IMR-90 (cell line): ENCODE data around the gene ARMH4. TPM values are rescaled to one million over a fixed set of nuclear protein-coding genes. Genes with fewer than 3 reads are reported as not detected.

Experiments used
- ATAC-seq: fragments of 200-7000 bp; cut with Tn5 transposase; 2 replicates; pipeline ENCODE4 v1.9.1; 2020; ENCODE audit warnings: low read depth, mild to moderate bottlenecking, moderate library complexity
- BruUV-seq: library from RNA; stranded (reverse); fragments of 400-500 nt; replicated peaks from 2 replicates; lab custom pipeline; 2021; lab: Mats Ljungman, UMichigan
- CTCF ChIA-PET: fragments of 300-600 bp; formaldehyde crosslinking; extraction: SDS; loops from one replicate; lab custom pipeline; 2021; ENCODE audit warnings: antibody characterized with exemption; lab: Yijun Ruan, JAX
- POLR2A ChIA-PET: fragments of 300-600 bp; sonication (Branson Sonifier 250); formaldehyde crosslinking; loops from one replicate; lab custom pipeline; 2022; ENCODE audit warnings: antibody characterized with exemption; ENCODE audit not compliant: unreplicated experiment; lab: Charles Lee
- DNase-seq: peaks from one replicate; pipeline ENCODE4 v3.0.0; 2013
- H2AFZ ChIP-seq: replicated peaks from 2 replicates; pipeline ENCODE3; 2013; ENCODE audit warnings: low read length, mild to moderate bottlenecking; ENCODE audit not compliant: poor library complexity
- H2AK5ac ChIP-seq: 2 replicates; pipeline ENCODE4 v1.6.1; 2013; ENCODE audit warnings: low read depth, low read length, inconsistent platforms
- H2AK9ac ChIP-seq: replicated peaks from 2 replicates; pipeline ENCODE3; 2013; ENCODE audit warnings: mild to moderate bottlenecking, low read depth, low read length, moderate library complexity; ENCODE audit not compliant: poor library complexity
- H2BK120ac ChIP-seq: 2 replicates; pipeline ENCODE4 v1.6.1; 2013; ENCODE audit warnings: low read depth, low read length, inconsistent platforms
- H2BK15ac ChIP-seq: 3 replicates; pipeline ENCODE4 v1.6.1; 2013; ENCODE audit warnings: low read depth, low read length, inconsistent platforms
- H2BK20ac ChIP-seq: 2 replicates; pipeline ENCODE4 v1.6.1; 2013; ENCODE audit warnings: low read depth, mild to moderate bottlenecking, inconsistent platforms, low read length, moderate library complexity
- H2BK5ac ChIP-seq: 2 replicates; pipeline ENCODE4 v1.6.1; 2013; ENCODE audit warnings: mild to moderate bottlenecking, low read depth, low read length, inconsistent platforms; ENCODE audit not compliant: poor library complexity, severe bottlenecking
- H3K14ac ChIP-seq: replicated peaks from 2 replicates; pipeline ENCODE4 v1.6.1; 2013; ENCODE audit warnings: low read depth, low read length, inconsistent platforms
- H3K18ac ChIP-seq: 2 replicates; pipeline ENCODE4 v1.6.1; 2013; ENCODE audit warnings: low read depth, low read length, control low read depth
- H3K23ac ChIP-seq: 2 replicates; pipeline ENCODE4 v1.6.1; 2013; ENCODE audit warnings: low read depth, low read length, inconsistent platforms
- H3K27ac ChIP-seq: 2 replicates; pipeline ENCODE4 v1.5.1; 2013; ENCODE audit warnings: mild to moderate bottlenecking, control low read depth, low read length; ENCODE audit not compliant: insufficient read depth
- H3K27me3 ChIP-seq: 2 replicates; pipeline ENCODE4 v1.6.1; 2013; ENCODE audit warnings: low read length; ENCODE audit not compliant: control insufficient read depth, insufficient read depth
- H3K36me3 ChIP-seq: 2 replicates; pipeline ENCODE4 v1.6.1; 2013; ENCODE audit warnings: low read length, mixed read lengths; ENCODE audit not compliant: control insufficient read depth, insufficient read depth
- H3K4ac ChIP-seq: 2 replicates; pipeline ENCODE4 v1.6.1; 2013; ENCODE audit warnings: low read depth, low read length, inconsistent platforms
- H3K4me1 ChIP-seq: 2 replicates; pipeline ENCODE4 v1.6.1; 2013; ENCODE audit warnings: low read length, mixed read lengths; ENCODE audit not compliant: control insufficient read depth, insufficient read depth
- H3K4me2 ChIP-seq: 2 replicates; pipeline ENCODE4 v1.6.1; 2013; ENCODE audit warnings: low read depth, mild to moderate bottlenecking, control low read depth, low read length, moderate library complexity
- H3K4me3 ChIP-seq: 2 replicates; pipeline ENCODE4 v1.5.1; 2013; ENCODE audit warnings: low read depth, mild to moderate bottlenecking, control low read depth, low read length, moderate library complexity; ENCODE audit not compliant: insufficient read depth
- H3K56ac ChIP-seq: 2 replicates; pipeline ENCODE4 v1.6.1; 2013; ENCODE audit warnings: low read length, inconsistent platforms; ENCODE audit not compliant: insufficient read depth; ENCODE audit errors: extremely low read depth
- H3K79me1 ChIP-seq, 2 experiments: 2 replicates each; pipeline ENCODE4 v1.6.1; 2013; ENCODE audit warnings: low read length in 2 of 2, inconsistent platforms in 1 of 2, low read depth in 1 of 2
- H3K9ac ChIP-seq: 2 replicates; pipeline ENCODE4 v1.6.1; 2013; ENCODE audit warnings: low read depth, low read length, control low read depth
- H3K9me1 ChIP-seq: 2 replicates; pipeline ENCODE4 v1.6.1; 2013; ENCODE audit warnings: low read length, inconsistent platforms; ENCODE audit not compliant: insufficient read depth
- H3K9me3 ChIP-seq: 2 replicates; pipeline ENCODE4 v1.6.1; 2013; ENCODE audit warnings: low read length; ENCODE audit not compliant: control insufficient read depth, insufficient read depth
- H4K20me1 ChIP-seq: 2 replicates; pipeline ENCODE4 v1.6.1; 2013; ENCODE audit warnings: low read length, inconsistent platforms; ENCODE audit not compliant: insufficient read depth
- H4K5ac ChIP-seq: 2 replicates; pipeline ENCODE4 v1.6.1; 2013; ENCODE audit warnings: mild to moderate bottlenecking, low read depth, low read length, control low read depth
- H4K8ac ChIP-seq, 2 experiments: 2 replicates each; pipeline ENCODE4 v1.6.1; 2013; ENCODE audit warnings: low read depth in 2 of 2, low read length in 2 of 2, control low read depth in 1 of 2, inconsistent platforms in 1 of 2
- H4K91ac ChIP-seq: 2 replicates; pipeline ENCODE4 v1.6.1; 2013; ENCODE audit warnings: low read depth, low read length, inconsistent platforms; ENCODE audit not compliant: insufficient read depth
- CEBPB ChIP-seq: IDR thresholded peaks from 2 replicates; pipeline ENCODE4 v1.6.1; 2012; ENCODE audit warnings: low read depth, low read length, improper control_type of control experiment
- CTCF ChIP-seq: conservative IDR thresholded peaks from 2 replicates; pipeline ENCODE4 v1.5.1; 2012; ENCODE audit warnings: mild to moderate bottlenecking, low read depth, low read length, improper control_type of control experiment
- ELK1 ChIP-seq: fragments of 150-350 bp; IDR thresholded peaks from 2 replicates; pipeline ENCODE4 v1.6.1; 2016; ENCODE audit warnings: low read depth, mild to moderate bottlenecking, low read length, moderate library complexity, borderline replicate concordance
- MAFK ChIP-seq: IDR thresholded peaks from 2 replicates; pipeline ENCODE4 v1.6.1; 2012; ENCODE audit warnings: low read depth, low read length, improper control_type of control experiment
- MAZ ChIP-seq: IDR thresholded peaks from 2 replicates; pipeline ENCODE4 v1.6.1; 2012; ENCODE audit warnings: low read depth, mild to moderate bottlenecking, low read length, improper control_type of control experiment, moderate library complexity, borderline replicate concordance
- NFE2L2 ChIP-seq: fragments of 150-350 bp; IDR thresholded peaks from 2 replicates; pipeline ENCODE4 v1.6.1; 2016; ENCODE audit warnings: low read depth, mild to moderate bottlenecking, low read length
- RAD21 ChIP-seq: IDR thresholded peaks from 2 replicates; pipeline ENCODE4 v1.6.1; 2012; ENCODE audit warnings: low read length, improper control_type of control experiment
- RCOR1 ChIP-seq: IDR thresholded peaks from 2 replicates; pipeline ENCODE4 v1.6.1; 2012; ENCODE audit warnings: mild to moderate bottlenecking, low read length, improper control_type of control experiment; ENCODE audit not compliant: insufficient replicate concordance
- WGBS, 2 experiments: methylation state at CpG; one replicate each; pipeline versions ENCODE4 v1.1.5 to v1.1.7; 2013; ENCODE audit warnings: missing lambda C conversion rate in 2 of 2; ENCODE audit not compliant: insufficient read length in 1 of 2; ENCODE audit errors: extremely low coverage in 2 of 2; 5-methylcytosine and 5-hydroxymethylcytosine counted together
- dilution Hi-C: fragments of 300-500 bp; cut with HindIII; formaldehyde crosslinking; loops from one replicate; pipeline ENCODE4 v1.14.3; 2018; ENCODE audit warnings: low sequenced_read_pairs; ENCODE audit not compliant: unreplicated experiment
- in situ Hi-C: fragments of 300-500 bp; cut with MboI; formaldehyde crosslinking; loops from 3 replicates; pipeline ENCODE4 v1.14.3; 2019; ENCODE audit warnings: low sequenced_read_pairs, inconsistent platforms, mixed read lengths
- intact Hi-C: fragments of 100-400 bp; cut with micrococcal nuclease; formaldehyde crosslinking; loops from 2 replicates; pipeline ENCODE4 v1.10.0; 2022
- polyA plus RNA-seq, 3 experiments: library from polyadenylated mRNA; depleted of rRNA; stranded (reverse); fragments of >200 nt; gene quantifications; 2 replicates each; pipeline ENCODE4 v1.2.3, GENCODE V29; 2012; ENCODE audit warnings: low replicate concordance in 1 of 3
- total RNA-seq: library from RNA; depleted of rRNA; stranded (reverse); fragments of >200 nt; gene quantifications from 2 replicates; pipeline ENCODE4 v1.2.3, GENCODE V29; 2012

The ARMH4 gene
- total and polyA plus RNA-seq, 2 of the 4 experiments (the other 2 are of a cell fraction): 4.6 to 5.6 TPM

- no peak overlapping the region for H4K8ac ChIP-seq
- ATAC-seq (peak; percentile 95), DNase-seq (peak; percentile 82)
- intact Hi-C loops (no loop called here), dilution Hi-C loops (no loop called here), in situ Hi-C loops (no loop called here)
- H3K4me2 ChIP-seq: peak overlapping the region; percentile 67
- no peaks in the 10 kb centered on the region for H3K4me1 ChIP-seq
- no peaks in the 10 kb centered on the region for H3K79me1 ChIP-seq
- POLR2A ChIA-PET: no interaction called here
- no peaks in the 10 kb centered on the region for H3K36me3 ChIP-seq
- no peak overlapping the region for H2BK15ac ChIP-seq
- H4K5ac ChIP-seq: no peak overlapping the region
- no peak overlapping the region; the same call in 1 of the 2 replicates for H2BK20ac ChIP-seq
- no peak overlapping the region for H3K56ac ChIP-seq
- no peaks in the 10 kb centered on the region for H3K9me3 ChIP-seq
- CTCF ChIA-PET: no interaction called here
- H3K27me3 ChIP-seq: peaks cover 3% of the 10 kb centered on the region
- TF ChIP-seq RAD21: no peak
- no peak for TF ChIP-seq ELK1
- TF ChIP-seq NFE2L2: peak; percentile 89
- TF ChIP-seq CTCF: no peak
- TF ChIP-seq RCOR1: no peak
- TF ChIP-seq CEBPB: no peak
- TF ChIP-seq MAZ: no peak
- peak; percentile 100 for TF ChIP-seq MAFK
- no peak overlapping the region for H3K18ac ChIP-seq
- peak overlapping the region; percentile 73 for H2AFZ ChIP-seq
- WGBS, 2 experiments: 23% methylated on average over 4 of the region's 6 CpGs; no CpG with 5 or more reads in 1 of the 2 experiments
- H2BK120ac ChIP-seq: 0 out of 2 replicates have a peak overlapping the region, but pooled peaks have one; percentile 23
- H3K9me1 ChIP-seq: no peaks in the 10 kb centered on the region
- no TSS peak for BruUV-seq
- H3K4ac ChIP-seq: no peak overlapping the region
- no peak overlapping the region for H2AK5ac ChIP-seq
- no peak overlapping the region for H3K14ac ChIP-seq
- no peak overlapping the region for H3K4me3 ChIP-seq
- no peak overlapping the region for H2AK9ac ChIP-seq
- no peak overlapping the region for H3K9ac ChIP-seq
- H3K23ac ChIP-seq: no peak overlapping the region
- H3K27ac ChIP-seq: no peak overlapping the region
- no peak overlapping the region for H4K91ac ChIP-seq
- H4K20me1 ChIP-seq: no peaks in the 10 kb centered on the region
- no peak overlapping the region for H2BK5ac ChIP-seq
Measured at GRCh38 chr14:58171090-58171489, 19.1 kb upstream of the ARMH4 start.
